Measurements from ENCODE around the gene NAB2. TPM values are rescaled to one million over a fixed set of nuclear protein-coding genes. Genes with fewer than 3 reads are reported as not detected.
A peak's percentile ranks its signal among the peaks of the same experiment; 100 is the strongest.

Gene NAB2
- total RNA-seq, 2 donors from 2014 or later = 19.0 to 65.5 TPM

GRCh38 chr12:57123813-57124212 lies 34.9 kb downstream of the NAB2 start:
- no peak for DNase-seq (ENCODE audit: low spot score)

GRCh38 chr12:57124261-57124877 lies 35.5 kb downstream of the NAB2 start:
- Histone ChIP-seq H3K36me3 (no peaks in the 10 kb centered on the region), H3K4me1 (replicated peaks) (no peaks in the 10 kb centered on the region), H3K27ac (no peak overlapping the region), H3K27me3 (replicated peaks; ENCODE audit: insufficient read depth) (no peaks in the 10 kb centered on the region), H3K4me3 (no peak overlapping the region), H3K9me3 (no peaks in the 10 kb centered on the region)
- WGBS = 14% methylated on average over 10 of the region's 10 CpGs
- TF ChIP-seq POLR2AphosphoS5 (IDR thresholded peaks at IDR 0.05) (peak; percentile 68), CTCF (IDR thresholded peaks at IDR 0.05) (peak; percentile 93 to 96 (median 96)), POLR2A (IDR thresholded peaks at IDR 0.05) (no peak)
- peak; percentile 67 for DNase-seq (ENCODE audit: low spot score)
- intact Hi-C loops (cut with DNase I) = loop anchor here (2.0 kb wide), 2 partner anchors 48 to 58 kb away; no protein-coding TSS in a partner anchor

More at GRCh38 chr12:57123813-57124212, 34.9 kb downstream of the NAB2 start:
- Histone ChIP-seq H3K4me3 (no peak overlapping the region), H3K27me3 (replicated peaks; ENCODE audit: insufficient read depth) (no peaks in the 10 kb centered on the region), H3K27ac (no peak overlapping the region), H3K36me3 (no peaks in the 10 kb centered on the region), H3K4me1 (replicated peaks) (no peaks in the 10 kb centered on the region), H3K9me3 (no peaks in the 10 kb centered on the region)
- 34% methylated on average over 2 of the region's 2 CpGs for WGBS
- TF ChIP-seq POLR2A (IDR thresholded peaks at IDR 0.05) (no peak), CTCF (IDR thresholded peaks at IDR 0.05) (no peak), POLR2AphosphoS5 (IDR thresholded peaks at IDR 0.05) (no peak)
- intact Hi-C loops (cut with DNase I) = loop anchor here (2.0 kb wide), 2 partner anchors 49 to 59 kb away; no protein-coding TSS in a partner anchor

GRCh38 chr12:57126061-57126460 lies 37.1 kb downstream of the NAB2 start:
- Histone ChIP-seq H3K4me1 (replicated peaks) (no peaks in the 10 kb centered on the region), H3K4me3 (no peak overlapping the region), H3K27me3 (replicated peaks; ENCODE audit: insufficient read depth) (no peaks in the 10 kb centered on the region), H3K27ac (peak overlapping the region in 1 of 2 donors; percentile 94), H3K9me3 (no peaks in the 10 kb centered on the region), H3K36me3 (no peaks in the 10 kb centered on the region)
- no peak for DNase-seq (ENCODE audit: low spot score)
- WGBS = 95% methylated on average over 11 of the region's 11 CpGs
- TF ChIP-seq POLR2AphosphoS5 (IDR thresholded peaks at IDR 0.05) (no peak), POLR2A (IDR thresholded peaks at IDR 0.05) (no peak), CTCF (IDR thresholded peaks at IDR 0.05) (no peak)
- intact Hi-C loops (cut with DNase I) = no loop called here

GRCh38 chr12:57126561-57126960 lies 37.6 kb downstream of the NAB2 start:
- H3K4me3 ChIP-seq = peak overlapping the region in 1 of 2 donors; percentile 60
- intact Hi-C loops (cut with DNase I) = no loop called here
- no peaks in the 10 kb centered on the region for H3K9me3 ChIP-seq
- H3K36me3 ChIP-seq = no peaks in the 10 kb centered on the region
- no peaks in the 10 kb centered on the region for H3K4me1 ChIP-seq (replicated peaks)
- DNase-seq (ENCODE audit: low spot score) = no peak
- WGBS = 24% methylated on average over 7 of the region's 7 CpGs
- H3K27me3 ChIP-seq (replicated peaks; ENCODE audit: insufficient read depth) = no peaks in the 10 kb centered on the region
- H3K27ac ChIP-seq = peak overlapping the region; percentile 94 to 99
- TF ChIP-seq POLR2AphosphoS5 (IDR thresholded peaks at IDR 0.05) (no peak), POLR2A (IDR thresholded peaks at IDR 0.05) (no peak), CTCF (IDR thresholded peaks at IDR 0.05) (no peak)
